ENCODE data around the gene SLC19A1.

SLC19A1 gene

DNA sequence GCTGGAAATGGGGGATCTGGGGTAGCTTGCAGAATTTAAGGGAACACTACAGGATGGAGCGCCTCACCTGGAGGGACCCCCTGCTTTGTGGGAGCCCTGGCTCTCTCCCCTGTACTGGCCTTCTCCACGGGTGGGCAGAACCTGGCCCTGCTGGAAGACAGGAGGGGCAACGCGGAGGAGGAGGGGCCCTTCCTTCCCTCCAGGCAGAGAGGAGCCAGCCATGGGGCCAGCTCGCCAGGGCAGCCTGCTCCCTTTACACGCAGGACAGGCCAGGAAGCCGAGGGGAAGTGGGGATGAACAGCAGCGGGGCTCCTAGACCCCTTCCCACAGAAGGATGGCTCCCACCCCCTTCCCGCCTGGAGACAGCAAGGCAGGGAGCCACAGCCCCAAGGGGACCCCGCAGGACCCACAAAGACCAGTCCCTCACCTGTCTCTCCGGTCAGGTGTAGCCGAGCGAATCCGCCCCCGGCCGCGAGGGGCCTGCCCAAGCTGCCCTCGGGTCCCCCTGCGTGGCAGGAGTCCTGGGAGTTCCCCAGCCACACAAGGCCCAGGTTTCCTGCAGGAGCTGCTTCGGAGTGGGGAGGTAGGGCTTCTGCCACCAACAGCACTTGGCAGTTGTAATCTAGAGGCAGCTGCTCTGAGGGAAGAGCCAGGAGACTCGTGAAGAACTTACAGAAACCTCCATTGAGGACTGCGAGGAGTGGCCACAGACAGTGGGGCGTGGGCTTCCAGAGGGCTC lies 1.6 kb upstream of the SLC19A1 start:
- no peak for DNase-seq

DNA sequence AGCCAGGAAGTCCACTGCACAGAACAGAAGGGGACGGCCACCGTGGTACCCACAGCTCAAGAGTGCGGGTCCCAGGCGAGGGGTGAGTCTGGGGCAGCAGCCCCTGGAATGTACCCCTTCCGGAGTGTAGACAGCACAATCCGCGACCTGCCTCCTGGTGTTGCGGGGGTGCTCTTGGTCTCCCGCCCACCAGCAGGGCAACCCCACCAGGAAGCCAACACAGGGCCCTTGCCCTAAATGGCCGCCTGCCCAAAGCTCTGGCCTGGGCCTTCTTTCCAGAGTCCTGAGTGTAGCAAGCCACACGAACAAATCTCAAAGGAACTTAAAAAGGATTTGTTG lies 1.1 kb upstream of the SLC19A1 start:
- no peak for DNase-seq

DNA sequence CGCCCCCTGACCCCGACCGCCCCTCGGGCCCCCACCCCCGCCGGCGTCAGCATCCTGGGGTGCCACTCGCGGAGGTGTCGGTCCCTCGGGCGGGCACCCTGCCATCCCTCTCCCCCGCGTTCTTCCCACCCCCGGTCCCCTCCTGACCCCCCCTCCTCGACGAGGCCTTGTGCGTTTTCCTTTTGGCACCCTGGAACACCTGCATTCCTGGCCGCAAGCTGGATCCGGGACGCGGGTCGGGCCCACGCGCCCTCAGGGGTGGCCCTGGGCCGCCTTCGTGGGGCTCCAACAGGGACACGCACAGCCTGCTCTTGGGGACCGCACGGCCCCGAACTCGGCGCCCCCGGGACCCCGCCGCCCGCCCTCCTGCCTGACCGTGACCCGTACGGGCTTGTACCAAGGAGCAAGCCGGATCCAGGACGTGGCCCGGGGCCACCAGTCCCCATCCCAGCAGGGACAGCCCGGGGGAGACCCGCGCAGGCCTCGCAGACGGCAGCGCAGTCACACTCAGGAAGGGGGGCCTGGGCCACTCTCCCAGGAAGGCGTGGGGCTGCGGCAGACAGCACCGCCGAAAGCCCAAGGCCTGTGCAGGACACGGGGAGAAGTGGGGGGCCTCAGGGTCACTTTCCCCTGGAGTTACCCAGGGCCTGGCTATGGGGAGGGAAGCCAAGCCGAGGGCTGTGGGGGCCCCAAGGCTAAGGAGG lies 579 bp upstream of the SLC19A1 start:
- no peak for DNase-seq

DNA sequence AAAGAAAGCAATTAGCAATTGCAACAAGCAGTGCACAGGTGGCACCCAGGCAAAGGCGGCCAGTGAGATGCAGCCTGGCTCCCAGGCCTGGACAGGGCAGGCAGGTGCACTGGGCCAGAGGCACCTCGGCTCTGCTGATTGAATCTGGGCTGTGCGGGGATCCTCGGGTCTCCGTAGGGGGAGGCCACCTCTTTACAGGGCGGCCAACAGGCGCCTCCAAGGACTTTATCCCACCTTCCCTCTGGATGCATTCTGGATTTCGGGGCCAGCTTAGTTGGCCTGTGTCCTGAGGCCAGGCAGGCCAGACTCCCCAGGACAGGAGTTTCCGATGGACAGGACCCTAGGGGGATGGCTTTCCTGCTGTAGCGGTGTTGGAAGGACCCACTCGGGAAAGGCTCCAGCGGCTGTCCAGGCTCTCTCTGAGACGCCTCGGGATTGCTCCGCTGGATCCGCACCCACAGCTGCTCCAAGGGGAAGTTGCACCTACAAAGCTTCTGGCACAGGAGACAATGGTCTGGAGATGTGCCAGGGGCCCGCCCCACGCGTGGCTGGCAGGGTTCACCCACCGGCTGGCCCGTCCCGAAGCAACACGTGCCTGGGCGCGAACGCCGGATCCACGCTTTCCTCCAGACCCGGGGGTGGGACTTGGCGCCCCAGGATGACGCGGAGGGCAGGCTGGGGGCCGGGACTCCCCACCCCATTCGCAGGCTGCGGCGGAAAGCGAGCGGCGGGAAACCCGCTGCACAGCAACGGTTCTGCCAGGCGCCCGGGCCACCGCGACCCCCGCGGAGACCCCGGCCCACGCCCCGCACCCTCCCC lies 810 bp downstream of the SLC19A1 start:
- peak; percentile 49 for DNase-seq

DNA sequence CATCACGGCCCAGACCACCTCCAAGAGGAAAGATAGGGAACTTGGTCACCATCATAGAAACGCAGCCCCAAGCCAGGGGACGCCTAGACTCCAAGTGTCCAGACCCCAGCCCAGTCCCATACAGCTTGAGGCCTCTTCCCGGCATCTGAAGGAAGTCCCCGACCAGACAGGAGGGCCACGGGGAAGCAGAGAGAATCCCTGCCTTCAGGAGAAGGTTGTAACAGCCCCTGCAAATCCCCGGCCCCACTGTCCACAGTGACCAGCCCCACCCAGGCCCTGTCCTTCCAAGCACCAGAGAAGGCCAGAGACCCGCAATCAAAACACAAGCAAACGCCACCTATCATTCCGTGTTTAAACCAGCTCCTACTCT lies 1.7 kb downstream of the SLC19A1 start:
- DNase-seq, result no peak

DNA sequence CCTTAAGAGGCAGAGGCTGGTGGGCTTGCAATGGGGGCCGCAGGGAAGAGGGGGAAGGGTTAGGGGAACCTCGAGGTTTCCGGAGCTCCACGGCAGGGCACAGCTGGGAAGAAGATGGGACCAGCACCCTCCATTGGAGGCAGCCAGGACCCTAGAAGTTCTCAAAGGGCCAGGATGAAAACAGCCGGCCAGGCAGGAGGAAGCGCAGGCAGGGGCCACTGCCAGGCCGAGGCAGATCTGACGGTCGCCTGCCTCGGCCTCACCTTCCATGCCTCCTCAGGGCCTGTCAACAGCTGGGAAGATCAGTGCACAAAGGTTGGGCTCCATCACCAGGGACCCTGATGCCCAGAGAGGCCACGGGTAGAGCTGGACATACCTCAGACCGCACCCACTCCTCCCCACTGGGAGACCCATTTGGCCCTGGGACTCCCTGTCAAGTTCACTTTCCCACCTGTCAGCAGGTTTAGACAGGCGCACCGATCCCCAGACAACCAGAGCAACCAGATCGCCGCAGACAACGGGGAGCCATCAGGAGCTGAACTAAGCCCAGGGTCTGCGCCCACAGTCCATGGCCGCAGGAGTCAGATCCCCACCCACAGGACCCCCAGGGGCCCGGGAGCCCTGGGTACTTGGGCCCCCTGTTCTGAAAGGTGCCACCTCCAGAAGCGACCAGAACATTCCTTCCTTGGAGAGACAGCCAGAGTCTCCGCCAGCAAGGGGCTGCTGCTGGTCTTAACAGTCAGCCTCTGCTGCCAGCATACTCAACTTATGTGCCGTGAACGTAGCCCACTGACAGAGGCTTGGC lies 2.2 kb downstream of the SLC19A1 start:
- no peak for DNase-seq

DNA sequence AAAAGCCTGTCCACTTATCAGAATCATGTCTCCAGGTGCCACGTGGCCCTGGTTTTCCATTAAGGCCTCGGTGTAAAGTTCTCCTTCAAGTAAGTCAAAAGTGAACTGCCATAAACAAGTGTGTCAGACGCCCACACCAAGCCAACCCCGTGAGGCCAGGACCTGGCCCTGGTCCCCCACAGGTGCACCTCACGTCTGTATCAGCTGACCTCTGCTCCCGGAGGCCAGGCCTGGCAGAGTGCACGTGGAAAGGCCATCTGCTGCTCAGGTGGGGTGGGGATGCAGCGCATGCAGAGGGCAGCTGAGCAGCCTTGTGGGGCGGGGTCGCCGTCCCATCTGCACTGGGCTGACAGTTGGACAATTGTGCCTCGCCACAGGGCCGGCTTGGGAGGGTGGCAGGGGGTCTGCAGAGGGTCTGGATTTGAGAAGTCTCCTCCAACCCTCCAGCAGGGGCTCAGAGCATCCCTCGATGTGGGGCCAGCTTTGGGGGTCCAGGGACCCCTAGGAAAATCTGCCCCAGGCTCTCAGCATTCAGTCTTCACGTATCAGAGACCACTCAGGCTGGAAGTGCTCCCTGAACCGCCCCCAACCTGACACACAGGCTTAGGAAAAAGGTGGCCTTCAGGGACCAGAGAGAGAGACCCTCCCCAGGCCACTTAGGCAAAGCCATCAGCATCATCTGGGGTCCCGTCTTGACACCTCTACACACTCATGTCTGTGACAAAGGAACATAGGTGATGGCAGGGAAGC lies 3.0 kb downstream of the SLC19A1 start:
- DNase-seq, result no peak

DNA sequence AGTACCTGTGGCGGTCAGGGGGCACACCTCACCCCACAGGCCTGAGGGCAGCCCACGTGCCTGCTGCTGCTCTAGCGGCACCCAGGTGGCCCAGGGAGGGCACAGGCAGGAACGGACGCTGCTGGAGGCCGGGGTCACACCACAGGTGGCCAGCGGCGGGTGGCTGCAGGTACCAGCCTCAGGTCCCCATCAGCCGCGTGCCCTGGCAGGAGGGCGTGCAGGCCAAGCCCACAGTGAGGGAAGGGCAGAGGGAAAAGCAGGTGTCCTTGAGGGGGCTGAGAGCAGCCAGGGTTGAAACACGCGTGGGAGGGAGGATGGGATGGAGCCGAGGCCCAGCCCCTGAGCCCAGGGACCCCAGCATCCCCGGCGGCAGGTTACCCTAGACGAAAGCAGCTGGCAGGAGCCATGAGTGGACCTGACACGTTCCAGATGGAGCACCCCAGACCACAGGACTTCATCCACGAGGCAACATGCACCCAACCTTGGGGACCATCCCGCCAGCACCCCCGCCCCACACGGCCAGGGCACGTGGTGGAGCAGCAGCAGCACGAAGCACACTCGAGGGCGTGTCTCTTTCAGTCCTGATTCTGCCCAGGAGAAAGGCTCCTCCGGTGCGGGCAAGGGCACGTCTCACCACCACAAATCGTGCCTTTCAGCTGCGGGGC lies 3.7 kb downstream of the SLC19A1 start:
- DNase-seq, result no peak

DNA sequence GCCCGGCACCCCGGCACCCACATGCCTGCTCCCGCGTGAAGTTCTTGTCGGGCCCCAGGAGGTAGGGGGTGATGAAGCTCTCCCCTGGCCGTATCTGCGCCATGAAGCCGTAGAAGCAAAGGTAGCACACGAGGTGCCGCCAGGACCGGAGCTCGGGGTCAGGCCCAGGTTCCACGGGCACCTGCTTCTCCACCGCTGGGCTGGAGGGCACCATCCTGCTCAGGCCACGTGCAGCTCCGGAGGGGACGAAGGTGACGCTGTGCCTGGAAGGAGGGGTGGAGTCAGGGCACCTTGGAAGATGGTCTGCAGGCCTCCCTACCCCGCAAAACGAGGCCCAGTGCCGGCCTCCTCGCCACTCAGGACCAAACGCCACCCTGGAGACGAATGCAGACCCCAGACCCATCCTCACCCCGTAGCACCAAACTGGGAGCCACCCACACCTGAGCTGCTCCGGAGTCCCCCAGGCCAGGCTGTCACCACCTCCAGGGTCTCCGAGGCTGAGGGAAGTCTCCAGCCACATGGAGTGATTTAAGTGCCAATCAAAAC lies 4.4 kb downstream of the SLC19A1 start:
- no peak for DNase-seq

DNA sequence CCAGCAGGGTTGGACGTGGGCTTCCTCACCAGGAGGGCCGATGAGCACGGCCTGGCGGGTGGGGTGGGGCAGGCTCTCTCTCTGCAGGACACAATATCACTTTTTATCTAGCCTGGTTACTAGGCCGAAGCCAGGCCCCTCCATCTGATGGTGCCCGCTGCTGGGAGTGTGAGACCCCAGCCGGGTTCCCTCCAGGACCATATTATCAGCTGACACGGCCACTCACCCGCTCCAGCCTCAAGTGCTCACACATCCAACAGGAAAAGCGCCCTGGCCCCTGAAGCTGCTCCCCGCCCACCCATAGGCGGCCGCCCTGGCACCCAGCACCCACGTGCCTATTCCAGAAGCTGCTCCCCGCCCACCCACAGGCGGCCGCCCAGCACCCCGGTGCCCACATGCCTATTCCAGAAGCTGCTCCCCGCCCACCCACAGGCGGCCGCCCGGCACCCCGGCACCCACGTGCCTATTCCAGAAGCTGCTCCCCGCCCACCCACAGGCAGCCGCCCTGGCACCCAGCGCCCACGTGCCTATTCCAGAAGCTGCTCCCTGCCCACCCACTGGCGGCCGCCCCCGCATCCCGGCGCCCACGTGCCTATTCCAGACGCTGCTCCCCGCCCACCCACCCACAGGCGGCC lies 5.0 kb downstream of the SLC19A1 start:
- DNase-seq, result no peak

DNA sequence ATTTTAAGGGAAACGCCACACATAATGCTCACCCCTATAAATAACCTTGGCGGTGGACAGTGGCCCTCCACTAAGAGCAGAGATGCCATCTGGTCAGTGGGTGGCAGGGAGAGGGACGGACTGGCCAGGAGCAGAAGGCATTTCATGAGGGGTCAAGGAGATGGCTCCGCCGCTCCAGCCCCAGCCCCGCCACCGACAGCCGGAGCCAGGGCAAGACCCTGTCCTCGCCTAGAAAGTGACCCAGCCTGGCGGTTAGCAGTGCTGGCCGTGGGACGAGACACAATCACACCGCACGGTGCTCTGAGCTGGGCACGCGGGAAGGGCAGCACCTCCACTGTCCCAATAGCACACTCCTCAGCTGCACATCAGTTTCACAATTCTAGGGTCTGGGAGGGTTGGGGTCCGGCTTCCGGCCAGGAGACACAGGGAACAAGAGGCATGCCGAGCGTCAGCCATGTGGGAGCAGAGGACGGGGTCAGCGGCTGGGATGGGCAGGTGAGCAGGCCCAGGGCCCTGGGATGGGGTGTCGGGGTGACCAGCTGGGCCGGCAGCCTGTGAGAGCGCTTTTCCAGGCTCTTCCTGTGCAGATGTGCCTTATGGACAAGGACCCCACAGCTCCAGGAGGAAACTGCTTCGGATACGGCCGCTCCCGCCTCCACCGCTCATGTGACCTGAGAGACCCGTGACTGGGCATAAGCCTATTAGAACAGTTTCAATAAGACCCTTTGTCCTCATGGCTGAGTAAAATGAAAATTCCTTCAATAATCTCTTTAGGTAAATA lies 5.7 kb downstream of the SLC19A1 start:
- no peak for DNase-seq

DNA sequence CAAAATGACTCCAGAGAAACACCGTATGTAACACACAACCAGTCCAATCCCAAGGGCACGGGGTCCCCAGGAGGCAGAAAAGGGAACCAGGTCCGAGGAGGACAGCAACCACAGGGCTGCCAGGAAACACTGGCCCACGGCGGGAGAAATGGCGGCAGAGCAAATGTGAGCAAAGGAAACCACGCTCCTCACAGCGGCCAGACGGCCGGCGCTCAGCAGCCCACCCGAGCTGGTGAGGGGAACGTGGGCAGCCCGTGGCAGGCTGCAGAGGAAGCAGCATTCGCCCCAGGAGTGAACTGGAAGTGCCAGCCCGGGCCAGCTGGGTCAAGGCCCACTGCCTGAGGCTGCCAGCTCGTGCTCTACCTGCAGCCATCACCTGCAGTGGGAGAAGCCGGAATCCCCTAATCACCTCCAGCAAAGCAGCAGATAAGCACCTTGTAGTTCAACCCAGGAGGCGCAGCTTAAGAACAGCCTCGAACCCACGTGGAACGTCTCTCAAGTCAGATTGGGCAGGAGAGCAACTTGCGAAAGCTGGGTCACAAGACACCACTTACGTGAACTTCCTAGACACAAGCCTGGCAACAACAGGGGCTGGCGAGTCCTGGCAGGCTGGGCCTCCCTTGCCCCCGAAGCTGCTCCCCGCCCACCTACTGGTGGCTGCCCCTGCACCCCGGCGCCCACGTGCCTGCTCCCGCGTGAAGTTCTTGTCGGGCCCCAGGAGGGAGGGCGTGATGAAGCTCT lies 6.7 kb downstream of the SLC19A1 start:
- DNase-seq, result no peak

DNA sequence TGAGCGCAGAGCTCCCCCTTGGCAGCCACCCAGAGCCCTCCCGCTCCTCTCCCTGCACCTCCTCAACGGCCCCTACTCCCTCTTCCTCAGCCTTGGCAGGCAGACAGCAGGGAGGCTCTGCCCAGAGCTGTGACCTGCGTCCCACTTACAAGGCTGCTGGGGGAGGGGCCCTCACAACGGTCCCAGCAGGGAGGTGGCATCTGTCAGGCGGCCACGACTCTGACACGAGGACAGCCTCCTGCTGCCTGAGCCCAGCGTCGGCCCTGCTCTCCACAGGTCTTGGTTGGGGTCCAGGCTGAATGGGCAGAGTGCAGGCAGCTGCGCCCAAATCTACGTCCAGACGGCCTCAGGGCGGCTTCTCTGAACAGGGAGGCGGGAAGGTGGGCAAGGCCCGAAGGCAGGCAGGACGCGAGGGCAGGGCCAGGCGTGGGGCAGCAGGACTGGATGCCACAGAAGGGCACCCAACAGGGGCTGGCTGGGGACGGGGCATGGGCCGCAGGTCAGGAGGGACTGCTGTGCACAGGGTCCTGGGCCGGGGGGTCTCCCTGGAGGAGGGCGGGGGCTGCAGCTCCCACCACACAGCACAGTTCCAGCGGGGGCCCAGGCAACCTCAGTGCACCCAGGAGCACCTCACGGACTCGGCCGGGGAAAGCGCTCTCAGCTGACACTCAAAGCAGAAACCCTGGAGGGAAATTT lies 7.5 kb downstream of the SLC19A1 start:
- DNase-seq, result no peak

DNA sequence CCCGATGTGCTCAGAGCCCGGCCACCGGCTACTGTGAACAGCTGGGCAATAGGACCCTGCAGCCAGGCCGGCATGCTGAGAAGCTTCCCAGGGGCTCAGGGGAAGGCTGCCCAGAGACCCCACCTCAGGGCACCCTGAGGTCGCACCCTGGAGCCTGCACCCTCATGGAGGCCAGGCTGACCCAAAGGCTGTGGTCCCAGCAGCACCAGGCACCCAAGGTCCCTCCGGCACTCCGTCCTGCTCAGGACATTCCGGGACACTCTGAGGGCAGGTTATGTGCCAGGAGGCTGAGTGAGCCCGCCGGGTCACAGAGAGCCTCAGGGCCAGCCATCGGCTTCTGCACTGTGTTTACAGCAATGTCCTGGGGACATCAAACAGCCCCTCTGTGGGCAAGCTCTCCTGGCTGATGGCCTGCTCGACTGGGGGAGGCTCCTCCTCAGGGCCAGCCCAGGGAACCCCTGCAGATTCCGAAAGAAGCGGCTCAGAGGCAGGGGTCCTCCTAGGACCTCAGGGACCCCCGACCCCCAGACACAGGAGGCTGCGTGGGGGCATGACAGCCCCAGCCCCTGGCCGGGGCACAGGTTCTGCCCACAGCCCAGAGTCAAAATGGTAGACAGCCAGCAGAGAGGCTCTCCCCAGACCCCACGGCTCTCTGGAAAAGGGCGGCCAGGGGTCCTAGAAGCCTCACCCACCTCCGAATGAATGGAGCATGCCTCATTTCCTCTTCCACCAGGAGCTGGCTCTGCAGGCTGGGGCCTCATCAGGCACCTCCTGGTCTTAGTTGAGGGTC lies 8.2 kb downstream of the SLC19A1 start:
- no peak for DNase-seq

DNA sequence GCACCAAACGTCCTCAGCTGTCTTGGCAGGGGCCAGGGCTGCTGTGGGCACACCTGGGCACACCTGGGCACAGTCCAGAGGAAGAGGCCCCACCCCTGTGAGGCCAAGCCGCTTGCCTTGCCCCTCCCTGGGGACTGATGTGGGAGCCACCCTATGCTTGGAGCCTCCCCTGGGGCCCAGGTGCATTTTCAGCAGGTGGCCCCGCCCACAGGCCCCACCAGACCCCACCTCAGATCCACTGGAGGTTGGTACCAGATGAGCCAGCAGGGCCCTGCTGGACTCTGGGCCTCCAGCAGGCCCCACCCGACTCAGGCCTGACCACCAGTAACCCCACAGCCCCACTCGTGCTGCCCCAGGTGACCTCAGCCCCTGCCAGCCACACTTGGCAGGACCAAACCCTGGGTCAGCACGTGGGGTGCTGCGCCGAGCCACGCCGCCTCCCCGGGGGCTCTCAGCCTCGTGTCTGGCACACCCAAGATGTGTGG lies 8.8 kb downstream of the SLC19A1 start:
- DNase-seq, result no peak

DNA sequence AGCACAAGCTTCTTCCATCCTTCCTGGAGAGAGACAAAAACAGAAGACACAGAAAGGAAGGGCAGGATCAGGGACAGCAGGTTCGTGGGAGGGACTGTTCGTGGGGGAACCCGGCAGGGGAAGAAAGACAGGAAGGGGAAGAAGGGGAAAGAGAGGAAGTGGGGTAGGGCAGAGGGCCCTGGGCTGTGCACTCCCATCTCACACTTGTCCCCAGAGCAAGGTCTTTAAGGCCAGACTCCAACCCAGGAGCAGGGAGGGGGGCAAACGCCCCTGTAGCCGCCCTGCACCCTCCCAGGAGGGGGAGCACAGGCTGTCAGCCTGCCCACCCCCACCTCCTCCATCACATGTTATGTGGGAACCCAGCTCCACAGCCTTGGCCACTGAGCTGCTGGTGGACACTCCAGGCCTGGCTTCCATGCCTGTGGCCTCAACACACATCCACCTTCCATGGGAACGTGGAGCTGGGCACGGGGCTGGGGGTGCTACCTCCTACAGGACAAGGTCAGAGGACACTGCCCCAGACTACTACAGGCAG lies 9.3 kb downstream of the SLC19A1 start:
- no peak for DNase-seq

Data from fibroblast of upper back skin (primary cell).